NCI-H1092 treated with DMSO at 0.1 percent for 48 hours (cell line): ENCODE data around the gene CRYL1.

Experiments
- DNase-seq: peaks from one replicate; lab custom pipeline; 2025; lab: John Stamatoyannopoulos, UW

Gene CRYL1

GRCh38 chr13:20420938-20421337, 104.7 kb downstream of the CRYL1 start:
- DNase-seq, result no peak

- DNase-seq, result no peak
Measured at GRCh38 chr13:20418953-20419352, 106.7 kb downstream of the CRYL1 start.

GRCh38 chr13:20416223-20416745, 109.4 kb downstream of the CRYL1 start:
- no peak for DNase-seq

- DNase-seq, result no peak
Measured at GRCh38 chr13:20415694-20416107, 110.0 kb downstream of the CRYL1 start.

- DNase-seq, result no peak
Measured at GRCh38 chr13:20415306-20415679, 110.4 kb downstream of the CRYL1 start.

- DNase-seq, result no peak
Measured at GRCh38 chr13:20414546-20415305, 110.9 kb downstream of the CRYL1 start.

GRCh38 chr13:20412691-20413355, 112.8 kb downstream of the CRYL1 start:
- no peak for DNase-seq

- DNase-seq, result no peak
Measured at GRCh38 chr13:20411638-20412342, 113.9 kb downstream of the CRYL1 start.

GRCh38 chr13:20410726-20411125, 114.9 kb downstream of the CRYL1 start:
- DNase-seq, result no peak

GRCh38 chr13:20408181-20408580, 117.5 kb downstream of the CRYL1 start:
- no peak for DNase-seq

- DNase-seq, result no peak
Measured at GRCh38 chr13:20407759-20408158, 117.9 kb downstream of the CRYL1 start.

- no peak for DNase-seq
Measured at GRCh38 chr13:20405691-20406090, 120.0 kb downstream of the CRYL1 start.

GRCh38 chr13:20404488-20405222, 121.0 kb downstream of the CRYL1 start:
- DNase-seq, result no peak

GRCh38 chr13:20403826-20404225, 121.8 kb downstream of the CRYL1 start:
- no peak for DNase-seq

- no peak for DNase-seq
Measured at GRCh38 chr13:20402881-20403280, 122.8 kb downstream of the CRYL1 start.

GRCh38 chr13:20401931-20402856, 123.5 kb downstream of the CRYL1 start:
- DNase-seq, result no peak

- DNase-seq, result no peak
Measured at GRCh38 chr13:20401531-20401930, 124.1 kb downstream of the CRYL1 start.

GRCh38 chr13:20400774-20401173, 124.9 kb downstream of the CRYL1 start:
- no peak for DNase-seq

- DNase-seq, result no peak
Measured at GRCh38 chr13:20399961-20400360, 125.7 kb downstream of the CRYL1 start.

- no peak for DNase-seq
Measured at GRCh38 chr13:20399515-20399914, 126.1 kb downstream of the CRYL1 start.

GRCh38 chr13:20398459-20398858, 127.2 kb downstream of the CRYL1 start:
- no peak for DNase-seq
